ENCODE measurements around the gene STRIP2.

STRIP2 gene

DNA sequence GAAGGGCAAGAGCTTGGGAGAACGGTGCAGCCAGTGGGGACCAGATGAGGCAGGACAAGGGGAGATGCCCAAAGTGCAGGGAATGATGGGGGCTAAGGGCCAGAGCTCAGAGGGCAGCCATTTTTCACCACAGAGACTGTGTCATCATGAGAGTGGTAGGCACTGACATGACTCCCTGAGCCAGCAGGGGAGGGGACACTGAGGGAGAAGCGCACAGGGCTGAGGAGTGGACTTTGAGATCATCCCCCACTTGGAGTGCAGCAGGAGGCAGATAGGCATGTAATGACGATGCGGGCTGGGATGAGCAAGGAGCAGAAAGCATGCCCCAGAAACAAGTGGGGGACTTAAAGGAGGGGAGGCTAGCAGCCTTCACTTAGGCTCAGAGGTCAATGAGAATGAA, 62.9 kb downstream of the STRIP2 start:
- DNase-seq (ENCODE audit: low read depth) = no peak
- TF ChIP-seq CTCF (conservative IDR thresholded peaks at IDR 0.05; ENCODE audit: control insufficient read depth, insufficient read depth, low read depth, low read length) = no peak

DNA sequence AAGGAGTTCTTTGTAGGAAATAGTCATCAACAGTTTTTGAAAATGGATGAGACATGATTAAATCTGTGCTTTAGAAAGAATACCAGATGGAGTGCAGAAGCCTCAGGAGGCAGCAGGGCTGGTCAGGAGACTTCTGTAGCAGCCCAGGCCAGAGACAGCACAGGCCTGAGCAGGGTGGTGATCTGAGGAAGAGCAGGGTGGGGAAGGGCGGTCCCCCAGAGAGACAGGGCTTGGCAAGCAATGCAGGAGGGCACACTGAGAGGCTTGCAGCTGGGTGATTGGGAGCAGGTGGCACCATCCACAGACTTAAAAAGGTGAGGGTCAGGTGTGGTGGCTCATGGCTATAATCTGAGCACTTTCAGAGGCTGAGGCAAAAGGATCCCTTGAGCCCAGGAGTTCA, 63.8 kb downstream of the STRIP2 start:
- H3K4me3 ChIP-seq (ENCODE audit: control insufficient read depth, low read depth, low read length) = no peak overlapping the region
- no peak for TF ChIP-seq CTCF (conservative IDR thresholded peaks at IDR 0.05; ENCODE audit: control insufficient read depth, insufficient read depth, low read depth, low read length)
- DNase-seq (ENCODE audit: low read depth) = no peak

More for the DNA sequence above, 62.9 kb downstream of the STRIP2 start:
- no peak overlapping the region for H3K4me3 ChIP-seq (ENCODE audit: control insufficient read depth, low read depth, low read length)

DNA sequence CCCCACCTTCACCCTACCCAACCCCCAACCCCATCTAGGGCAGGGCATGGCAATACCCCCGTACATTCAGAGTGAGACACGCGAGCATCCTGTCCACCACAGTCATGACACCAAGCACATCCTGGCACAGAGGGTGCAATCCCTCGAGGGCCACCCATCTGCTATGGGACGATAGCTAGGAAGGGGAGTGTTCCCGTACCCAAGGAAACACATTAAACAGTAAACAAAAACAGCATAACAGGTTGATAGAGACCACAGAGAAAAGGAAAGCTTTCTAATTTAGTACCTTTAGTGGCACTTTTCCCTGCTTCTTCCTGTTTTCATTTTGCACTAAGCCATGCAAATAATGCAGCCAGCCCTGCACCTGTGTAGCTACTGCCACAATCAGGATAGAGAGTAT, 65.8 kb downstream of the STRIP2 start:
- no peak overlapping the region for H3K4me3 ChIP-seq (ENCODE audit: control insufficient read depth, low read depth, low read length)
- no peak for TF ChIP-seq CTCF (conservative IDR thresholded peaks at IDR 0.05; ENCODE audit: control insufficient read depth, insufficient read depth, low read depth, low read length)
- DNase-seq (ENCODE audit: low read depth) = no peak

DNA sequence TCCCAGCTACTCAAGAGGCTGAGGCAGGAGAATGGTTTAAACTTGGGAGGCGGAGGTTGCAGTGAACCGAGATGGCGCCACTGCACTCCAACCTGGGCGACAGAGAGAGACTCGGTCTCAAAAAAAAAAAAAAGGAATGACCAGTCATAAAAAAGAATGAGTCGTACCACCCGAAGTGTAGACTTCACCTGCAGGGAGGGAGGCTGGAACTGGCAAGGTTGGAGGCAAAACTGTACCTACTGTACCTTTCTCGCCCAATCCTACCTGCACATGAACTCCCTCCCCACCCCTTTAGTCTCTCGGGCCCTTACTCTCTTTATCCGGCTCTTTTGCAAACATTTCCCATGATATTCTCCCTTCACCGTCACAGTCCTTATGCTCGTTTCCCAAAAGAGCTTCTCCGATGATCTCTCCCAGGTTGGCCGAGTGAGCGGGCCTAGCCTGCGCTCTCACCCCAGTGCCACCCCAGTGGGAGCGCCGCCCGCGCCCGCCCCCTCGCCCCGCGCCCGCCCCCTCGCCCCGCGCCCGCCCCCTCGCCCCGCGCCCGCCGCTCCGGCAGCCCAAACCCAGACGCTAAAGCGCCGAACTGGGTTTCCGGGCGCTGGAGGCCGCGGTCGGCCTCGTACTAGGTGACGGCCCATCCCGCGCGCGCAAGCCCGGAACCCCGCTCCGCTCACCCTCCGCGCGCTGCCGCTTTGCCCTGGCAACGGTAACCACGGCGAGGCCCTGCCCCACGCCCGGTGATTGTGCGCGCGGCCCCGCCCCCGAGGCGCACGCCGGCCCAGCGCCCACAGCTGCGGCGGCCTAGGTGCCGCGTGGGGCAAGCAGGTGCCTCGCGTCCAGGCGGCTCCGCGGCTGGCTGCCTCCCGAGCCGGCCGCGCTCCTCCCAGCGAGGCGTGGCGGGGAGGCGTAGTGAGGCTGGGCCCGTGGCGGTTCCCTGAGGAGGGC, 67.8 kb downstream of the STRIP2 start, which contains the start of gene SMKR1:
TSS of gene SMKR1 (plus strand) at position 772 of the 948 bp plus-strand sequence. CDS start 294 bp downstream, outside the sequence.
- peak; percentile 38 for DNase-seq (ENCODE audit: low read depth)
- no peak for TF ChIP-seq CTCF (conservative IDR thresholded peaks at IDR 0.05; ENCODE audit: control insufficient read depth, insufficient read depth, low read depth, low read length)
- H3K4me3 ChIP-seq (ENCODE audit: control insufficient read depth, low read depth, low read length) = peak within 1 kb of the TSS; percentile 41

- TF ChIP-seq CTCF (conservative IDR thresholded peaks at IDR 0.05; ENCODE audit: control insufficient read depth, insufficient read depth, low read depth, low read length) = no peak
- peak overlapping the region; percentile 41 for H3K4me3 ChIP-seq (ENCODE audit: control insufficient read depth, low read depth, low read length)
- no peak for DNase-seq (ENCODE audit: low read depth)
Measured at GRCh38 chr7:129502708-129503685, 68.8 kb downstream of the STRIP2 start.

- no peak for TF ChIP-seq CTCF (conservative IDR thresholded peaks at IDR 0.05; ENCODE audit: control insufficient read depth, insufficient read depth, low read depth, low read length)
- H3K4me3 ChIP-seq (ENCODE audit: control insufficient read depth, low read depth, low read length) = no peak overlapping the region
- no peak for DNase-seq (ENCODE audit: low read depth)
Measured at GRCh38 chr7:129503725-129504124, 69.5 kb downstream of the STRIP2 start.
